GM18517 (cell line): Measurements from ENCODE around the gene MICALL2.

Experiments
- ATAC-seq: cut with Tn5 transposase; IDR thresholded peaks from one replicate; pipeline ENCODE4 v1.9.1; 2021; ENCODE audit warnings: mild to moderate bottlenecking, moderate library complexity; ENCODE audit not compliant: unreplicated experiment

MICALL2 gene

DNA sequence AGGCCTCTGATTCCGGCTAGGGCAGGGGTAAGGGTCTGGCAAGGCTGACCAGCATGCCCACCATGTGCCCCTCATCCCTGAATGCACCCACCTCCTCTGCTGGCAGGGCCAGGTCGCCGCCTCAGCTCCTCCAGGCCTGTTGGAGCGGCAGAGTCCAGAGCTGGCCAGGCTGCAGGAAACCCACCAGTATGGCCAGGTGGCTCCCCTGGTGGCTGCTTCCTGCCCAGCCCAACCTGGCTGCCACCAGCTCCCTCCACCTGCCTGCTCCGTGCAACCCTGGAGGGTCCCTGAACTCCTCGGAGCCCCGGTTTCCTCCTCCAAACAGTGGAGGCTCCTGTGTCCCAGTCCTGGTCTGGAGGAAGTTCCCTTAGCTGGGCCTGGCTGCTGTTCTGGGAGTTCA is 39.6 kb downstream of the MICALL2 start:
- no peak for ATAC-seq

DNA sequence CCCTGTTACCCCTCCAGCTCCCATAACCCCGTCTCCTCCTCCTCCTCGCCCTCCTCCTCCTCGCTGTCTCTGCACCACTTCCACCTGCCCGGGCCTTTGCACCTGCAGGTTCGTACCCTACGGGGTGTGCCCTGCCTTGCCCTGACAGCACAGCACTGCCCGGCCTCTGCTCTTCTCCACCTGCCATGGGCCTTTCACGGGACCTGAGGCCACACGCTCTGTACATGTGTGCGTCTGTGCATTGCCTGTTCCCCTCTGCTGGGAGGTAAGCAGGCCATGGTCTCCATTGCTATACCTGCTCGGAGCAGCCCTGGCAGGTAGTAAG is 40.0 kb downstream of the MICALL2 start:
- no peak for ATAC-seq

GRCh38 chr7:1418505-1419309 is 40.6 kb downstream of the MICALL2 start:
- no peak for ATAC-seq

- no peak for ATAC-seq
These were observed 43.8 kb downstream of the MICALL2 start for GRCh38 chr7:1415389-1415990.

DNA sequence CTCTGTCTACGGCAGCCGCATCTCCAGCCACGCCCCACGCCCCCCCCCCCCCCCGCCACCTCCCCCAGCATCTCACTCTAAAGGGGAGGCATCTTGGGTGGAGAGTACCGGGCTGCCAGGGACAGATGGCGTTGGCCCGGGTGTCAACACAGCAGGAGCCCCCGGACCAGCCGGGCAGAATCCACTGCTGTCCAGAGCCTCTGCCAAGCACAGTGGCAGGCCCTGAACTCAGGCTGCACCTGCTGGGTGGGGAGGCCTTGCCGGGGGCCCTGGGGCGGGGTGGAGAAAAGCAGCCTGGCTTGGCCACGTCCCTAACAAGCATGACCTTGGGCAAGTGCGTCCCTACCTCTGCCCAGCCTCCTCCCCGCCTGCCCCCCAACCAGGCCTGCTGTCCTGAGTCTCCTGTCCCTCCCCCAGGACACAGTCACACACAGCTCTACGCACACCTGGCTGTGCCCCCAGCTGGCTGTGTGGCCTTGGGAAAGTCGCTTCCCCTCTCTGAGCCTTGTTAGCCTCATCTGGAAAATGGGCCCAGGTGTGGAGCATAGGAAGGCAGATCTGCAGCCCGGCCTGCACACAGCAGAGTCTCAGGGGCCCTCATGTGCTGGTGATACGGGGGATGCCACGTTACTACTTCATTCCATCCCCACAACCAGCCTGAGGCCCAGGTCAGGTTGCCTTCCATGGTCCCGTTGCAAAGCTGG is 45.2 kb downstream of the MICALL2 start:
- ATAC-seq, result no peak

- ATAC-seq, result no peak
These were observed 46.7 kb downstream of the MICALL2 start for GRCh38 chr7:1412322-1413261.

DNA sequence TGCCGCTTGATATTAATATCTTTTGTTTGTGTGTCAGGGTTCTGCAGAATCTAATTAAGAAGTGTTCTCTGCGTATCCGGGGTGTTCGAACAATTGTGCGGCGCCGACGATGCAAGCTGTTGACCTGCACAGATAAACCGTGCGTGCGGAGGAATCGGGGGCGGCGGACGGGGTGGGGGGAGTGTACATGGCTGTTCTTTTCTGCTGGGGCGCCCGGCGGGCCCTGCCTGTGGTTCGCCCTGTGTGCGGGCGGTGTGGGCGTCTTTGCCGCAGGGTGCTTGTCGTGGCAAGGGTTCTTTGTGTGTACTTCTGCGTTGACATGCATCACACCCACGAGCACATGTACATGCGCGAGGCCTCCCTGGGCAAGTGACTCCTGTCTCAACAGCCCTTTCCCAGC is 47.9 kb downstream of the MICALL2 start:
- ATAC-seq, result no peak

GRCh38 chr7:1410992-1411391 is 48.3 kb downstream of the MICALL2 start:
- ATAC-seq, result no peak

DNA sequence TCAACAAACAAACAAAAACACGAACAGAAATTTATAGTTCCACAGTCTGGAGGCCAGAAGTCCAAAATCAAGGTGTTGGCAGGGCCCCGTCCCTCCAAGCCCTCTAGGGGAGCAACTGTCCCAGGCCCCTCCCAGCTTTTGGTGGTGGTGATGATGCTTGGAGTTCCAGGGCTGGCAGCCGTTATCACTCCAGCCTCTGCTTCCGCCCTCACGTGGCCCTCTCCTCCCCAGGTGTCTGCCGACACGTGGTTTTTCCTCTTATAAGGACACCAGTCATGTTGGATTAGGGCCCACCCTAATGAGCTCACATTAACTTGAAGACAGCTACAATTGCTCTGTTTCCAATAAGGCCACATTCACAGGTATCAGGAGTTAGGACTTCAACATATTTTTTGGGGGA is 49.7 kb downstream of the MICALL2 start:
- no peak for ATAC-seq

DNA sequence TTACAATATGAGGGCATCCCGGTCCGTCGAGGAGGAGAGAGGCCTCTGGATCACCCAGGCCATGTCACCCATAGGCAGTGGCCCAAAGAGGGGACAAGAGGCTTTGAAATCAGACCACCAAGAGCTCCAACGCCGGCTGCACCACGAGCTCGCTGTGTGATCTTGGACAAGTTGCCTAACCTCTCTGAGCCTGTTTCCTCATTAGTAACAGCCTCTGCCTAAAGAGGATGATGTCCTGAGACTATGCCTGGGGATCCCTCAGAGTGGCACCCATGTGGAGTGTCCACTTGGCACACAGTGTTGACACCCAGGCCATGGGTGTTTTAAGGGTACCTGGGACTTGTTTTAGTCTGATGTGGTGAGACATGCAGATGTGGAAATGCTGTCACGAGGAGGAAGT is 50.8 kb downstream of the MICALL2 start:
- no peak for ATAC-seq

DNA sequence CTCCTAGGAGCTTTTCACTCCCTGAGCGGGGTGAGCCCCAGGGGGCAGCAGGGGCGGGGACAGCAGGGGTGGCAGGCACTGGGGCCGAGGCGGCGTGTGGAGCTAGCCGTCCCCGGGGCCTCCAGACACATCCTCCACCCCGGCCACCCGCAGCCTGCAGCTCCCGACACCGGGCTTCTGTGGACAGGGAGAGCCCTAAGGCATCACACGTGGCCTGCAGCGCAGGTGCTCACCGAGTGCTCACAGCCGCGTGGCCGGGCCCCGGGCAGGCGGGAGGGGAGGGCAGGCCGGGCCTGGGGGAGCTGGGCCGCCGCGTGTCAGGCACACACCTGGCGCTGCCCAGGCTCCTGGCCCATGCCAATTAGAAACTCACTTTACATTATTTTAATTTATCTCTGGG is 51.4 kb downstream of the MICALL2 start:
- no peak for ATAC-seq

DNA sequence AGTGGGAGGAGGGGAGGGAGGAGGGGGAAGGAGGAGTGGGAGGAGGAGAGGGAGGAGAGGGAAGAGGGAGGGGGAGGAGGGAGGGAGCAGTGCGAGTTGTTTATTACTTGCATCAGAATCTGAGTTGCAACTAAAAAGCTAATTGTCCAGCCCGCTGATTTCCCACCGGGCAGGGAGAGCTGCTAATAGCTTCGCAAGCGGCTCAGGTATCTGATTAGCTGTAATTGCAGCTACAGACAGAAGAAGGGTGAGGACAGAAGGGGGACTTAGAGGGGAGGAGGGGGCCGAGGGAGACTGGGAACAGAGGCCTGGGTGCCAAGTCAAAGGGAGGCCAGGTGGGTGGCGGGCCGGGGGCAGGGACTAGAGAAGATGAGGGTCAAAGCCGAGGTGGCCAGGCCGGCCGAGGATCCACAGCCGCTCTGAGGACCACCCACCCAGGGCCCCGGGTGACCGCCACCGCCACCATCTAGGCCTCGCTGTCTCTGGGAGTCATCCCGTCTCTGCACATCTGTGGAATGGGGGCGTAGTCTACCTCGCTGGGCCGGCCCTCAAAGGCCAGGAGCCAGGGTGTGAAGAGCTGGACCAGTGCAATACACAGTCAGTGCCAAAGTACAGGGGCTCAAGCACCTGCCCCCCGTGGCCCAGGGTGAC is 54.2 kb downstream of the MICALL2 start:
- ATAC-seq, result no peak

DNA sequence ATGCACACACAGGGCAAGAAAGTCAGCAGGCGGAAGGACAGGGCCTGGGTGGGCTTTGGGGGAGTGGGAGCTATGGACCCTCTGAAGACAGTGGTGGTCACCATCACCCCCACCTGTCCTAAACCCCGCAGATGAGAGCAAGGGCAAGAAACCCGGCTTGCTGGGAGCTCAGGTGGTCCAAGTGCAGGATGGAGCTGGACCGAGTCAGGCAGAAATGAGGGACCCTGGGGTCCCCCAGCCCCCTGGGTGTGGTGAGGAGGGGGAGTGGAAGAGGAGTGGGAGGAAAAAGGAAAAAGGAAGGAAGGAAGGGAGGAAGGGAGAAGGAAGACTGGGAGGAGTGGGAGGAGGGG is 54.8 kb downstream of the MICALL2 start:
- ATAC-seq, result no peak

DNA sequence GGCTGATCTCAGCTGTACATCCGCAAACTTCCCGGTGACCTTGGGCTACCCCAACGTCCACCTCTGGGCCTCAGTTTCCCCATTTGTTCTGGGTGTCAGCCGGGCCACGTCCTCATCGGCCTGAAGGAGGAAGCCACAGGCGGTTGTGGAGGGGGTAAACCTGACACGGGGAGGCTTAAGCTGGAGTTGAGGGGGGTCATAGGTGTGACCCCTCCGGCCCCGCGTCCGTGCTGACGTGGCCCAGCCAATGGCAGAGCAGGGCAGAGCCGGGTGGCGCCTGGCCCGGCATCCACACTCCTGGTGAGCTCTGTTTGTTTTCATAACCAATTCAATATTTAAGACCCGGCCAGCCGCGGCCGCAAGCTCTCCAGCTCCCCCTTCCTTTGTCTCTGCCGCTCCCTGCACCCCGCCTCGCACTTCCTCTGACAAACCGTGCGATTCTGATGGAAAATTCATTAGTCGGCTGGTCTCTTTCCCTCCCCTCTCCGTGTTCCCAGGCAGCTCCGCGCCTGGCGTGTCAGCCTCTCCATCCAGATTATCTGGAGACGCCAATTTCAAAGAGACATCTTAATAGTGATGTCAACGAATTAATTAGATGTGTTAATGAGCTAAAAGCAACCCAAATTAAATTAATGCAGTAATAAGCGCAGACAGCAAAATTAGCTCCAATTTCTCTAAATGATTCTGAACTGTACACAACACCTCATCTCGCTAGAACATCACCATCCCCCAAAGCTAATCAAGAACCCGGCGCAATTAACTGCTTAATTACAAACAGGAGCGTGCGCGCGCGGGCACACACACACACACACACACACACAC is 55.4 kb downstream of the MICALL2 start:
- no peak for ATAC-seq

DNA sequence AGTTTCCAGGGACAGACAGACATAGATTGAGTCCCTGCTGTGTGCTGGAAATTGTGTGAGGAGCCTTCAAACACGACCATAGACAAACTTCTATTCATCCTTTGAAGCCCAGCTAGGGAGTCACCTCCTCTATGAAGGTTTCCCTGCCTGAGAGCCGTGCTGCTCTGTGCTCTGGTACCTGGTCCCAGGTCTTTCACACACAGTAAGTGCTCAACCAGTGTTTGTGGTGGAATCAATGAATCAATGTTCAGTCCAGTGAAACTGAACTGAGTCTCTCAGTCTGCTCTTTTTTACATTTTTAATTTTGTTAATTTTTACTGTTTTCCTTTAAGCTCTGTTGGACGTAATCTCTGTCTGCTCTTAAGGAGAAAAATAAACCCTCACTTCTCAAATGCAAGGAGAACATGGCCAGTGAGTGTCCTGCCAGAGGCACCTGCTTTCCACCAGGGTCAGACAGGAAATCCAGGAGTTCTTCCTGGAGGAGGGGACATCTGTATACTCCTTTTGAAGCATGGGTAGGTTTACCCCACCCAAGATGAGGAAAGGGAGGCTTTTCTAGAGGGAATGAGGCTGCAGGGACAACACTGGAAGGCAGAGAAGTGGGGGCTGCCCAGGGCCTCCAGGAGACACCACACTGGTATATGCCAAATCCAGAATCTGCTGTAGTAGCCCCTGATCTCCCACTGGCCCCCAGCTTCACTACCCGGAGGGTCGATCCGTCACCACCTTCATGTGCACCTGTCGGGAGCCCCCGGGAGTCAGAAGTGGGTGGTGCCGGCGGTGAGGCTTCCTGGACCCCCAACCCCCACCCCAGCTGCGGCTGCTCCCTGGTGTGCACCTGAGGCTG is 56.3 kb downstream of the MICALL2 start:
- ATAC-seq, result no peak

DNA sequence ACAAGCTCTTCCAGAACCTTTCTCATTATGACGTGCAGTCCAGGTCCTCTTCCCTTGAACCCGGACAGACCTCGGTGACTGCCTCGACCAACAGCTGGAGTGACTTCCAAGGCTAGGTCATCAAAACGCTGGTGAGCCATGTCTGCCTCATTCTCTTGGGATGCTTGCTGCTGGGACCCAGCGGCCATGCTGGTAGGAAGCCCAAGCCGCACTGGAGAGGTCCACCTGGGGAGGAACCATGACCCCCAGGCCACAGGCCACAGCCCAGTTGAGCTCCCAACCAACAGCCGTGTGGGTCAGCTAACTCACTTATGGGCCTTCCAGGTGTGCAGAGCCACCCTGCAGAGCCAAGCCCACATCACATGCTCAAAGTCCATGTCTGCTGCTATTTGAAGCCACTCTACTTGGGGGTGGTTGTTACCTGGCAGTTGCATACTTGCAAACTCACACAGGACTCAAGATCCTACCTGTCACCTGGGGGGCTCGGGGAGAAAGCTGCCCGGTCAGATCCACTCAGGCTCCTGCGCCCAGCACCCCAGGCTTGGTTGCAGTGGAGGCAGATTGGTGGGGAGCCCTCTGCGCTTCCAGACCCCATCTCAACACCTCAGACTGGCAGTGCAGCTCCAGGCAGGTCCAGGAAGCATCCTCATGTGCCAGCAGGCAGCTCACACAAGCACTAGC is 57.0 kb downstream of the MICALL2 start:
- no peak for ATAC-seq

GRCh38 chr7:1401011-1401410 is 58.3 kb downstream of the MICALL2 start:
- no peak for ATAC-seq

DNA sequence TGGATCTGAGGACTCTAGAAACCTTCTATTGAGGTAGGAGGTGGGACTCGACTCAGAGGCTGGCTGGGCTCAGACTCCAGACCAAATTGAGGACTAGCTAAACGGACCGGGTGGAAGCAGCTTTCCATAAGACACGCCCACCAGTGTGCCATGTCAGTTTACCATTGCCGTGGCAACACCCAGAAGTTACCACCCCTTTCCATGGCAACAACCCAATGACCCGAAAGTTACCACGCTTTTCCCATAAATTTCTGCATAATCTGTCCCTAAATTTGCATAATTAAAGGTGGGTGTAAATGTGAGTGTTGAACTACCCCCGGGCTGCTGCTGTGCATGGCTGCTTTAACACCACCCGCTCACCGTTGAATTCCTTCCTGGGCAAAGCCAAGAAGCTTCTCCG is 58.9 kb downstream of the MICALL2 start:
- no peak for ATAC-seq
